GM19099 (cell line): ENCODE measurements around the gene NGEF.

ENCODE experiments used
- POLR2A ChIP-seq: IDR thresholded peaks from 3 replicates; pipeline ENCODE4 v1.6.1; 2011; ENCODE audit warnings: low read depth; ENCODE audit not compliant: insufficient read length; ENCODE audit errors: extremely low read depth

NGEF gene

GRCh38 chr2:232885264-232885961 lies 127.6 kb downstream of the NGEF start:
- no peak for TF ChIP-seq POLR2A

GRCh38 chr2:232884549-232885263 lies 128.3 kb downstream of the NGEF start:
- TF ChIP-seq POLR2A = no peak

GRCh38 chr2:232884001-232884421 lies 129.0 kb downstream of the NGEF start:
- TF ChIP-seq POLR2A = no peak

GRCh38 chr2:232883116-232883721 lies 129.8 kb downstream of the NGEF start:
- no peak for TF ChIP-seq POLR2A

- TF ChIP-seq POLR2A = no peak
These were observed 130.4 kb downstream of the NGEF start for GRCh38 chr2:232882505-232883115.

- no peak for TF ChIP-seq POLR2A
These were observed 131.0 kb downstream of the NGEF start for GRCh38 chr2:232882085-232882484.

GRCh38 chr2:232880764-232881351 lies 132.2 kb downstream of the NGEF start:
- no peak for TF ChIP-seq POLR2A

GRCh38 chr2:232879618-232880494 lies 133.2 kb downstream of the NGEF start:
- no peak for TF ChIP-seq POLR2A

- no peak for TF ChIP-seq POLR2A
These were observed 134.0 kb downstream of the NGEF start for GRCh38 chr2:232878855-232879617.

- no peak for TF ChIP-seq POLR2A
These were observed 135.0 kb downstream of the NGEF start for GRCh38 chr2:232877940-232878511.

- no peak for TF ChIP-seq POLR2A
These were observed 136.0 kb downstream of the NGEF start for GRCh38 chr2:232876978-232877441.

- TF ChIP-seq POLR2A = no peak
These were observed 136.7 kb downstream of the NGEF start for GRCh38 chr2:232876161-232876977.
